B cell (primary cell): Measurements from ENCODE around the gene PCDH15. TPM values are rescaled to one million over a fixed set of nuclear protein-coding genes. Genes with fewer than 3 reads are reported as not detected.

Experiments used
- ATAC-seq: fragments of 200-7000 bp; cut with Tn5 transposase; one replicate; pipeline ENCODE4 v1.10.0; 2021; ENCODE audit warnings: low read depth, mild to moderate bottlenecking, moderate number of reproducible peaks, moderate library complexity
- CTCF ChIA-PET: fragments of 350-600 bp; sonication (Branson Sonifier 250); formaldehyde crosslinking; loops from one replicate; lab custom pipeline; 2021; ENCODE audit warnings: antibody characterized with exemption, inconsistent platforms; lab: Charles Lee
- POLR2A ChIA-PET: fragments of 350-600 bp; sonication (Branson Sonifier 250); formaldehyde crosslinking; loops from one replicate; lab custom pipeline; 2021; ENCODE audit warnings: antibody characterized with exemption; lab: Charles Lee
- DNase-seq: peaks from one replicate; pipeline ENCODE4 v3.0.0; 2013
- H2AFZ ChIP-seq: 2 replicates; pipeline ENCODE4 v1.6.1; 2012; ENCODE audit warnings: mild to moderate bottlenecking, low read depth, low read length; ENCODE audit not compliant: insufficient read depth, poor library complexity, severe bottlenecking
- H3K27ac ChIP-seq, 2 donors: 1 replicate in 1 of 2; 2 replicates in 1 of 2; pipeline ENCODE4 v1.5.1; 2012 to 2013; ENCODE audit warnings: low read length in 2 of 2, mild to moderate bottlenecking in 2 of 2, moderate library complexity in 1 of 2
- H3K27me3 ChIP-seq, 4 experiments: fragments of 200-600 bp in 1 of 4; sonication (generic) in 1 of 4; replicated peaks in 1 of 4; 1 replicate in 2 of 4; 2 replicates in 2 of 4; pipeline versions ENCODE4 v1.6.1 to v1.7.0; 2013 to 2016; ENCODE audit warnings: low read length in 3 of 4, mild to moderate bottlenecking in 2 of 4, mixed read lengths in 1 of 4, moderate library complexity in 1 of 4; ENCODE audit not compliant: insufficient read depth in 4 of 4, control insufficient read depth in 3 of 4; ENCODE audit errors: control extremely low read depth in 1 of 4
- H3K36me3 ChIP-seq, 2 experiments: replicated peaks in 1 of 2; 1 replicate in 1 of 2; 2 replicates in 1 of 2; pipeline versions ENCODE4 v1.6.1 to v1.7.1; 2013; ENCODE audit warnings: low read length in 1 of 2; ENCODE audit not compliant: insufficient read depth in 2 of 2, control insufficient read depth in 1 of 2; ENCODE audit errors: control extremely low read depth in 1 of 2, extremely low read depth in 1 of 2
- H3K4me1 ChIP-seq, 2 donors: fragments of 200-600 bp in 1 of 2; sonication (generic) in 1 of 2; 1 replicate in 1 of 2; 2 replicates in 1 of 2; pipeline versions ENCODE4 v1.5.1 to v1.6.1; 2013 to 2017; ENCODE audit warnings: low read length in 2 of 2; ENCODE audit not compliant: control insufficient read depth in 2 of 2, insufficient read depth in 2 of 2
- H3K4me2 ChIP-seq: replicated peaks from 2 replicates; pipeline ENCODE3; 2012; ENCODE audit warnings: mild to moderate bottlenecking, low read depth, low read length; ENCODE audit not compliant: poor library complexity, severe bottlenecking
- H3K4me3 ChIP-seq, 5 experiments: fragments of 200-600 bp in 1 of 5; sonication (generic) in 1 of 5; 1 replicate in 3 of 5; 2 replicates in 2 of 5; pipeline versions ENCODE4 v1.5.1 to v1.7.0; 2011 to 2016; ENCODE audit warnings: low read length in 4 of 5, mild to moderate bottlenecking in 4 of 5, low read depth in 2 of 5, control low read depth in 1 of 5, moderate library complexity in 1 of 5; ENCODE audit not compliant: insufficient read depth in 1 of 5; ENCODE audit errors: control extremely low read depth in 1 of 5, extremely low read depth in 1 of 5
- H3K79me2 ChIP-seq: fragments of 200-600 bp; sonication (generic); one replicate; pipeline ENCODE4 v1.6.0; 2016; ENCODE audit warnings: low read length; ENCODE audit not compliant: control insufficient read depth, insufficient read depth
- H3K9ac ChIP-seq: fragments of 200-600 bp; sonication (generic); 2 replicates; pipeline ENCODE4 v1.6.1; 2017; ENCODE audit warnings: mild to moderate bottlenecking, low read length, moderate library complexity
- H3K9me3 ChIP-seq, 3 donors: one replicate each; pipeline versions ENCODE4 v1.6.1 to v1.7.1; 2013; ENCODE audit warnings: low read length in 2 of 3; ENCODE audit not compliant: control insufficient read depth in 2 of 3, insufficient read depth in 1 of 3; ENCODE audit errors: control extremely low read depth in 1 of 3
- H4K20me1 ChIP-seq: 2 replicates; pipeline ENCODE4 v1.6.0; 2012; ENCODE audit warnings: mild to moderate bottlenecking, low read length; ENCODE audit not compliant: insufficient read depth, control insufficient read depth, poor library complexity, severe bottlenecking
- H3K27ac Mint-ChIP-seq: one replicate; pipeline ENCODE4 v1.8.0; 2021; ENCODE audit warnings: mixed read lengths
- H3K27me3 Mint-ChIP-seq: one replicate; pipeline ENCODE4 v1.8.0; 2021; ENCODE audit warnings: mixed read lengths
- H3K4me1 Mint-ChIP-seq: one replicate; pipeline ENCODE4 v1.8.0; 2021; ENCODE audit warnings: mixed read lengths
- H3K4me3 Mint-ChIP-seq: one replicate; pipeline ENCODE4 v1.8.0; 2021; ENCODE audit warnings: mixed read lengths
- H3K9me3 Mint-ChIP-seq: one replicate; pipeline ENCODE4 v1.8.0; 2022; ENCODE audit warnings: mixed read lengths; ENCODE audit not compliant: insufficient read depth
- CTCF ChIP-seq: fragments of 200-600 bp; IDR thresholded peaks from one replicate; pipeline ENCODE4 v1.8.0; 2022; ENCODE audit warnings: antibody characterized with exemption, mild to moderate bottlenecking
- EZH2 ChIP-seq: IDR thresholded peaks from 2 replicates; pipeline ENCODE4 v1.6.1; 2012; ENCODE audit warnings: borderline replicate concordance, low read depth, mild to moderate bottlenecking, moderate library complexity, low read length; ENCODE audit not compliant: insufficient read depth, poor library complexity, severe bottlenecking
- WGBS: methylation state at CpG from one replicate; pipeline ENCODE4 v1.1.5; 2013; ENCODE audit warnings: missing lambda C conversion rate; ENCODE audit not compliant: insufficient coverage; 5-methylcytosine and 5-hydroxymethylcytosine counted together
- intact Hi-C: fragments of 100-400 bp; cut with micrococcal nuclease; formaldehyde crosslinking; loops from one replicate; pipeline ENCODE4 v1.10.0; 2022
- polyA plus RNA-seq: library from polyadenylated mRNA; depleted of rRNA; stranded (reverse); fragments of >200 nt; gene quantifications from 2 replicates; pipeline ENCODE4 v1.2.3, GENCODE V29; 2012
- total RNA-seq, 2 donors: library from RNA; stranded (reverse); fragments of 120-200 nt in 1 of 2; gene quantifications; 1 replicate in 1 of 2; 2 replicates in 1 of 2; pipeline versions ENCODE4 v1.2.3 to v1.2.4, GENCODE V29; 2013 to 2022

The PCDH15 gene
- total and polyA plus RNA-seq, 2 donors (not counting 1 experiment from before 2014, with no cell fraction given), result not detected

GRCh38 chr10:54745436-54745835 is 55.6 kb downstream of the PCDH15 start:
- H3K27ac Mint-ChIP-seq, result no peak overlapping the region
- Histone ChIP-seq H3K27ac (no peak overlapping the region), H3K79me2 (no peaks in the 10 kb centered on the region), H3K4me3 (no peak overlapping the region), H3K4me2 (no peak overlapping the region), H3K27me3 (no peaks in the 10 kb centered on the region), H4K20me1 (no peaks in the 10 kb centered on the region), H2AFZ (no peak overlapping the region), H3K9me3 (no peaks in the 10 kb centered on the region), H3K4me1 (no peaks in the 10 kb centered on the region), H3K9ac (no peak overlapping the region), H3K36me3 (no peaks in the 10 kb centered on the region)
- H3K9me3 Mint-ChIP-seq, result peaks cover 2% of the 10 kb centered on the region
- intact Hi-C loops, result no loop called here
- ATAC-seq, result no peak
- TF ChIP-seq EZH2, result no peak
- no peak for TF ChIP-seq CTCF
- ChIA-PET CTCF (no interaction called here), POLR2A (no interaction called here)
- DNase-seq, result no peak
- no CpG with 5 or more reads among the region's 2 CpGs for WGBS
- no peak overlapping the region for H3K4me3 Mint-ChIP-seq
- no peaks in the 10 kb centered on the region for H3K4me1 Mint-ChIP-seq
- no peaks in the 10 kb centered on the region for H3K27me3 Mint-ChIP-seq

GRCh38 chr10:54742416-54742815 is 58.6 kb downstream of the PCDH15 start:
- no peak overlapping the region for H3K9ac ChIP-seq
- Mint-ChIP-seq H3K4me3 (no peak overlapping the region), H3K4me1 (no peaks in the 10 kb centered on the region), H3K9me3 (peaks cover 2% of the 10 kb centered on the region), H3K27me3 (no peaks in the 10 kb centered on the region), H3K27ac (no peak overlapping the region)
- no peaks in the 10 kb centered on the region for H3K79me2 ChIP-seq
- H3K4me3 ChIP-seq, result no peak overlapping the region
- TF ChIP-seq EZH2, result no peak
- no peak for TF ChIP-seq CTCF
- no peaks in the 10 kb centered on the region for H3K4me1 ChIP-seq
- ChIA-PET POLR2A (no interaction called here), CTCF (no interaction called here)
- no peaks in the 10 kb centered on the region for H4K20me1 ChIP-seq
- DNase-seq, result no peak
- H3K27ac ChIP-seq, result no peak overlapping the region
- intact Hi-C loops, result no loop called here
- WGBS, result no CpG with 5 or more reads among the region's 4 CpGs
- peaks cover 0 to 1% (median 0%) of the 10 kb centered on the region in 3 donors for H3K9me3 ChIP-seq
- H2AFZ ChIP-seq, result no peak overlapping the region
- no peaks in the 10 kb centered on the region for H3K36me3 ChIP-seq
- H3K27me3 ChIP-seq, result no peaks in the 10 kb centered on the region
- no peak overlapping the region for H3K4me2 ChIP-seq
- ATAC-seq, result no peak
